ENCODE results near the gene CTPS2. TPM values are rescaled to one million over a fixed set of nuclear protein-coding genes. Genes with fewer than 3 reads are reported as not detected.

CTPS2 gene
- total RNA-seq, 1 experiment from 2014 or later, result 9.6 TPM

- no TSS peak for BruUV-seq (replicated peaks)
- H3K4me3 ChIP-seq (replicated peaks in 1 of 2; ENCODE audit: low read depth in 1 of 2, low read length in 2 of 2), result no peak overlapping the region
- DNase-seq (ENCODE audit: low read depth, low spot score), result no peak
- H3K36me3 ChIP-seq (ENCODE audit: control insufficient read depth in 1 of 2, insufficient read depth in 2 of 2, low read length in 2 of 2), result no peaks in the 10 kb centered on the region
- ChIA-PET CTCF (no interaction called here), RAD21 (ENCODE audit: low non-redundant PET in 1 of 2, low total read pairs in 2 of 2, uncharacterized antibody in 2 of 2, unreplicated experiment in 2 of 2) (no interaction called here), POLR2A (no interaction called here)
- H3K27ac ChIP-seq (ENCODE audit: low read depth, low read length), result no peak overlapping the region
- no peaks in the 10 kb centered on the region for H3K27me3 ChIP-seq (ENCODE audit: insufficient read depth, low read length)
- TF ChIP-seq POLR2A (IDR thresholded peaks at IDR 0.05; ENCODE audit: borderline replicate concordance, extremely low read depth, insufficient read depth, insufficient read length), result no peak
- TF ChIP-seq JUND (IDR thresholded peaks at IDR 0.05), result no peak
- no peak for TF ChIP-seq ELF1 (IDR thresholded peaks at IDR 0.05; ENCODE audit: borderline replicate concordance, low read depth)
- TF ChIP-seq CBX3 (IDR thresholded peaks at IDR 0.05; ENCODE audit: low read depth), result no peak
- TF ChIP-seq REST (IDR thresholded peaks at IDR 0.05; ENCODE audit: low read depth), result no peak
- TF ChIP-seq ZFX (IDR thresholded peaks at IDR 0.05), result no peak
- no peak for TF ChIP-seq TCF7L2 (IDR thresholded peaks at IDR 0.05; ENCODE audit: borderline replicate concordance, extremely low read depth, insufficient read depth, insufficient read length)
- no peak for TF ChIP-seq YY1 (IDR thresholded peaks at IDR 0.05; ENCODE audit: extremely low read depth, insufficient replicate concordance, low read depth, low read length)
- no peak for TF ChIP-seq FOSL1 (IDR thresholded peaks at IDR 0.05; ENCODE audit: low read depth)
- TF ChIP-seq SP1 (IDR thresholded peaks at IDR 0.05; ENCODE audit: low read depth), result no peak
- TF ChIP-seq ZBTB33 (IDR thresholded peaks at IDR 0.05; ENCODE audit: extremely low read depth, insufficient replicate concordance, low read length), result no peak
- TF ChIP-seq EGR1 (IDR thresholded peaks at IDR 0.05; ENCODE audit: low read depth), result no peak
- TF ChIP-seq ATF3 (IDR thresholded peaks at IDR 0.05), result no peak
- no peak for TF ChIP-seq POLR2AphosphoS5 (IDR thresholded peaks at IDR 0.05; ENCODE audit: low read depth, low read length)
- no peak for TF ChIP-seq CEBPB (IDR thresholded peaks at IDR 0.05; ENCODE audit: low read depth)
- H3K9me3 ChIP-seq (ENCODE audit: control insufficient read depth in 1 of 2, insufficient read depth in 1 of 2, low read depth in 1 of 2, low read length in 2 of 2), result no peaks in the 10 kb centered on the region
- no peak overlapping the region for H3K9ac ChIP-seq (ENCODE audit: low read length)
- H3K4me1 ChIP-seq (ENCODE audit: control insufficient read depth in 1 of 2, insufficient read depth in 2 of 2, low read length in 2 of 2), result no peaks in the 10 kb centered on the region
- no peak overlapping the region for H3K4me2 ChIP-seq (ENCODE audit: low read length)
- no peak for ATAC-seq
- H2AFZ ChIP-seq (ENCODE audit: low read depth, low read length, poor library complexity, severe bottlenecking), result no peak overlapping the region
- no peaks in the 10 kb centered on the region for H3K9me2 ChIP-seq (ENCODE audit: insufficient read depth)
- H4K20me1 ChIP-seq (ENCODE audit: insufficient read depth), result no peaks in the 10 kb centered on the region
- intact Hi-C loops (cut with micrococcal nuclease), result no loop called here
- no peaks in the 10 kb centered on the region for H3K79me2 ChIP-seq (ENCODE audit: insufficient read depth, low read length)
Measured at GRCh38 chrX:16587836-16588235, 124.6 kb downstream of the CTPS2 start.

Measured in HCT116 (cell line).